HG03066 (cell line): ENCODE data around the gene TUBA3C.
"Not testable (repeated sequence)": the region's sequence is repeated elsewhere in the genome, so short reads cannot be mapped to it uniquely, and the experiment has no call there.

Experiments used
- ATAC-seq: cut with Tn5 transposase; IDR thresholded peaks from one replicate; pipeline ENCODE4 v1.9.1; 2021; ENCODE audit warnings: low read depth; ENCODE audit not compliant: unreplicated experiment

The TUBA3C gene

GRCh38 chr13:19181621-19182485 lies at the start of gene TUBA3C:
Gene TUBA3C (minus strand): TSS chr13:19181824. CDS start chr13:19181747, 77 bp downstream.
- ATAC-seq: no peak

GRCh38 chr13:19207413-19207812 lies 25.8 kb upstream of the TUBA3C start:
- not testable (repeated sequence) for ATAC-seq

GRCh38 chr13:19192622-19193021 lies 11.0 kb upstream of the TUBA3C start:
- ATAC-seq: not testable (repeated sequence)

GRCh38 chr13:19189911-19190310 lies 8.3 kb upstream of the TUBA3C start:
- ATAC-seq: not testable (repeated sequence)

- not testable (repeated sequence) for ATAC-seq
These were observed 7.7 kb upstream of the TUBA3C start for GRCh38 chr13:19189368-19189767.

GRCh38 chr13:19185865-19186645 lies 4.4 kb upstream of the TUBA3C start:
- no peak for ATAC-seq

- ATAC-seq: no peak
These were observed 3.7 kb upstream of the TUBA3C start for GRCh38 chr13:19185086-19185864.

GRCh38 chr13:19184176-19184575 lies 2.6 kb upstream of the TUBA3C start:
- ATAC-seq: no peak

- no peak for ATAC-seq
These were observed 2.1 kb upstream of the TUBA3C start for GRCh38 chr13:19183676-19184075.

GRCh38 chr13:19182536-19182935 lies 912 bp upstream of the TUBA3C start:
- no peak for ATAC-seq

GRCh38 chr13:19181021-19181620 lies 503 bp downstream of the TUBA3C start:
- no peak for ATAC-seq

GRCh38 chr13:19179916-19180315 lies 1.7 kb downstream of the TUBA3C start:
- ATAC-seq: no peak

GRCh38 chr13:19178901-19179593 lies 2.6 kb downstream of the TUBA3C start:
- no peak for ATAC-seq

GRCh38 chr13:19176981-19177776 lies 4.4 kb downstream of the TUBA3C start:
- not testable (repeated sequence) for ATAC-seq

- ATAC-seq: no peak
These were observed 7.9 kb downstream of the TUBA3C start for GRCh38 chr13:19173752-19174151.

- ATAC-seq: no peak
These were observed 9.0 kb downstream of the TUBA3C start for GRCh38 chr13:19172647-19173030.

GRCh38 chr13:19172007-19172646 lies 9.5 kb downstream of the TUBA3C start:
- ATAC-seq: no peak

- no peak for ATAC-seq
These were observed 10.1 kb downstream of the TUBA3C start for GRCh38 chr13:19171563-19171962.

GRCh38 chr13:19169991-19170390 lies 11.6 kb downstream of the TUBA3C start:
- no peak for ATAC-seq
